CD4-positive, alpha-beta T cell (primary cell): ENCODE measurements around the gene SLC5A2. TPM values are rescaled to one million over a fixed set of nuclear protein-coding genes. Genes with fewer than 3 reads are reported as not detected.

Source experiments
- ATAC-seq: fragments of 200-7000 bp; cut with Tn5 transposase; one replicate; pipeline ENCODE4 v1.10.0; 2022; ENCODE audit warnings: mild to moderate bottlenecking; ENCODE audit not compliant: poor library complexity
- CTCF ChIA-PET: fragments of 350-600 bp; sonication (Branson Sonifier 250); formaldehyde crosslinking; loops from one replicate; lab custom pipeline; 2021; ENCODE audit warnings: antibody characterized with exemption, inconsistent platforms; lab: Charles Lee
- POLR2A ChIA-PET: fragments of 350-600 bp; sonication (Branson Sonifier 250); formaldehyde crosslinking; loops from one replicate; lab custom pipeline; 2021; ENCODE audit warnings: antibody characterized with exemption, inconsistent platforms; lab: Charles Lee
- DNase-seq, 14 experiments: peaks; one replicate each; pipeline ENCODE4 v3.0.0-alpha.2; 2013 to 2020; ENCODE audit warnings: mixed read lengths in 2 of 14
- H3K27ac ChIP-seq, 2 donors: one replicate each; pipeline versions ENCODE4 v1.5.1 to v1.7.0; 2013; ENCODE audit warnings: low read length in 2 of 2, low read depth in 1 of 2, mild to moderate bottlenecking in 1 of 2
- H3K27me3 ChIP-seq, 2 experiments: 1 replicate in 1 of 2; 2 replicates in 1 of 2; pipeline versions ENCODE4 v1.6.1 to v1.7.0; 2013; ENCODE audit warnings: low read length in 2 of 2, control low read depth in 1 of 2, mild to moderate bottlenecking in 1 of 2, moderate library complexity in 1 of 2; ENCODE audit not compliant: insufficient read depth in 2 of 2, control insufficient read depth in 1 of 2
- H3K36me3 ChIP-seq: one replicate; pipeline ENCODE4 v1.6.1; 2013; ENCODE audit warnings: low read length, control low read depth; ENCODE audit not compliant: insufficient read depth
- H3K4me1 ChIP-seq: one replicate; pipeline ENCODE4 v1.6.1; 2013; ENCODE audit warnings: low read length, control low read depth; ENCODE audit not compliant: insufficient read depth
- H3K4me3 ChIP-seq: one replicate; pipeline ENCODE4 v1.5.1; 2013; ENCODE audit warnings: mild to moderate bottlenecking, low read length, moderate library complexity
- H3K9me3 ChIP-seq, 2 experiments: 1 replicate in 1 of 2; 2 replicates in 1 of 2; pipeline versions ENCODE4 v1.6.1 to v1.7.0; 2013; ENCODE audit warnings: low read length in 2 of 2, mild to moderate bottlenecking in 2 of 2, control low read depth in 1 of 2, moderate library complexity in 1 of 2; ENCODE audit not compliant: control insufficient read depth in 1 of 2, insufficient read depth in 1 of 2
- H3K27ac Mint-ChIP-seq: one replicate; pipeline ENCODE4 v1.8.0; 2020; ENCODE audit warnings: mixed read lengths
- H3K27me3 Mint-ChIP-seq: one replicate; pipeline ENCODE4 v1.8.0; 2021; ENCODE audit warnings: mixed read lengths
- H3K36me3 Mint-ChIP-seq: one replicate; pipeline ENCODE4 v1.8.0; 2021; ENCODE audit warnings: low read depth, mixed read lengths
- H3K4me1 Mint-ChIP-seq: one replicate; pipeline ENCODE4 v1.8.0; 2021; ENCODE audit warnings: low read depth, mixed read lengths
- H3K4me3 Mint-ChIP-seq: one replicate; pipeline ENCODE4 v1.8.0; 2020; ENCODE audit warnings: mild to moderate bottlenecking, mixed read lengths
- H3K9me3 Mint-ChIP-seq: one replicate; pipeline ENCODE4 v1.8.0; 2020; ENCODE audit warnings: mixed read lengths
- CTCF ChIP-seq: fragments of 200-600 bp; IDR thresholded peaks from one replicate; pipeline ENCODE4 v1.8.0; 2022; ENCODE audit warnings: antibody characterized with exemption, mild to moderate bottlenecking
- intact Hi-C, 2 experiments: fragments of 100-400 bp; cut with DNase I in 1 of 2; cut with micrococcal nuclease in 1 of 2; formaldehyde crosslinking; loops; one replicate each; pipeline versions ENCODE4 v1.15.1 to v1.9.0; 2023 to 2025; cut with DNase I, micrococcal nuclease
- total RNA-seq, 174 experiments: library from RNA in 2 of 174; stranded (reverse) in 2 of 174; gene quantifications; one replicate each; pipeline ENCODE4 v1.2.3 and lab custom pipeline; 2021 to 2026

SLC5A2 gene
- total RNA-seq, 2 experiments from 2014 or later: 4.1 to 5.3 TPM

- TF ChIP-seq CTCF: no peak
These were observed 7.0 kb upstream of the SLC5A2 start for GRCh38 chr16:31475946-31476302.

GRCh38 chr16:31476303-31477219 is 6.4 kb upstream of the SLC5A2 start:
- Histone ChIP-seq H3K4me1 (peaks cover 45% of the 10 kb centered on the region), H3K9me3 (peaks cover 0 to 6% of the 10 kb centered on the region in 2 experiments), H3K27me3 (peaks cover 10 to 18% of the 10 kb centered on the region in 2 experiments), H3K36me3 (no peaks in the 10 kb centered on the region), H3K4me3 (peak overlapping the region; percentile 71), H3K27ac (no peak overlapping the region)
- POLR2A ChIA-PET: interaction anchor here (0.9 to 6.2 kb wide), 12 partner anchors 12 to 397 kb away, joined by 3 to 69 read pairs (median 6); partner anchors contain the start of genes ARMC5, FUS, RUSF1 and ZNF267
- intact Hi-C loops: loop anchor here (1.0 to 2.0 kb wide), 3 partner anchors 11 to 18 kb away; partner anchors contain the start of gene ARMC5 (in 1 of the 2)
- DNase-seq (peak; percentile 81 to 99 (median 90)), ATAC-seq (peak; percentile 87)
- TF ChIP-seq CTCF: no peak
- peaks cover 13% of the 10 kb centered on the region for H3K27me3 Mint-ChIP-seq
- H3K4me3 Mint-ChIP-seq: peak overlapping the region; percentile 88
- peak overlapping the region; percentile 83 for H3K27ac Mint-ChIP-seq
- H3K4me1 Mint-ChIP-seq: peaks cover 28% of the 10 kb centered on the region
- CTCF ChIA-PET: interaction anchor here (1.3 kb wide), 1 partner anchor 34 kb away, joined by 3 read pairs; the partner anchor contains the start of gene ZNF843
- no peaks in the 10 kb centered on the region for H3K36me3 Mint-ChIP-seq
- no peaks in the 10 kb centered on the region for H3K9me3 Mint-ChIP-seq

More at GRCh38 chr16:31475946-31476302, 7.0 kb upstream of the SLC5A2 start:
- peak overlapping the region; percentile 88 for H3K4me3 Mint-ChIP-seq
- peaks cover 28% of the 10 kb centered on the region for H3K4me1 Mint-ChIP-seq
- Histone ChIP-seq H3K9me3 (peaks cover 0 to 6% of the 10 kb centered on the region in 2 experiments), H3K27ac (no peak overlapping the region), H3K4me3 (peak overlapping the region; percentile 71), H3K36me3 (no peaks in the 10 kb centered on the region), H3K4me1 (peaks cover 47% of the 10 kb centered on the region), H3K27me3 (peaks cover 10 to 24% of the 10 kb centered on the region in 2 experiments)
- no peaks in the 10 kb centered on the region for H3K36me3 Mint-ChIP-seq
- ATAC-seq (no peak), DNase-seq (peak in 3 of 14 experiments; percentile 18 to 45 (median 32))
- ChIA-PET CTCF (interaction anchor here (1.6 kb wide), 1 partner anchor 15 kb away, joined by 6 read pairs; no protein-coding TSS in a partner anchor), POLR2A (interaction anchor here (1.4 to 6.2 kb wide), 7 partner anchors 12 to 398 kb away, joined by 5 to 69 read pairs (median 7); partner anchors contain the start of genes ARMC5, FUS, RUSF1 and ZNF267)
- peaks cover 13% of the 10 kb centered on the region for H3K27me3 Mint-ChIP-seq
- H3K9me3 Mint-ChIP-seq: no peaks in the 10 kb centered on the region
- H3K27ac Mint-ChIP-seq: peak overlapping the region; percentile 83
- intact Hi-C loops: loop anchor here (1.0 to 2.0 kb wide), 2 partner anchors 16 to 17 kb away; partner anchors contain the start of gene ARMC5 (in 1 of the 2)
